Caco-2 (cell line): Measurements from ENCODE around the gene C3orf70. TPM values are rescaled to one million over a fixed set of nuclear protein-coding genes. Genes with fewer than 3 reads are reported as not detected.

Experiments
- BruUV-seq: library from RNA; stranded (reverse); fragments of 400-500 nt; replicated peaks from 2 replicates; lab custom pipeline; 2021; lab: Mats Ljungman, UMichigan
- CTCF ChIA-PET: fragments of 300-600 bp; sonication (Branson Sonifier 250); formaldehyde crosslinking; loops from one replicate; lab custom pipeline; 2022; ENCODE audit warnings: antibody characterized with exemption; lab: Charles Lee
- POLR2A ChIA-PET: fragments of 300-600 bp; sonication (Branson Sonifier 250); formaldehyde crosslinking; loops from one replicate; lab custom pipeline; 2022; ENCODE audit warnings: antibody characterized with exemption; lab: Charles Lee
- DNase-seq, 2 experiments: peaks; one replicate each; pipeline versions ENCODE4 v3.0.0 to v3.0.0-alpha.2; 2020 to 2022
- H3K27me3 ChIP-seq: replicated peaks from 2 replicates; pipeline ENCODE4 v1.6.0; 2011; ENCODE audit warnings: low read length; ENCODE audit not compliant: control insufficient read depth, insufficient read depth
- H3K36me3 ChIP-seq: 2 replicates; pipeline ENCODE4 v1.5.1; 2011; ENCODE audit warnings: low read length; ENCODE audit not compliant: control insufficient read depth, insufficient read depth
- H3K4me1 ChIP-seq: fragments of 250-450 bp; sonication (Bioruptor Pico); 2 replicates; pipeline ENCODE4 v1.5.1; 2020; ENCODE audit warnings: mild to moderate bottlenecking
- H3K4me3 ChIP-seq: 2 replicates; pipeline ENCODE4 v1.5.1; 2011; ENCODE audit warnings: low read depth, mild to moderate bottlenecking, control low read depth, low read length
- H3K9me3 ChIP-seq: fragments of 250-450 bp; sonication (Bioruptor Pico); 2 replicates; pipeline ENCODE4 v1.5.1; 2020; ENCODE audit warnings: mild to moderate bottlenecking, moderate library complexity
- H3K27ac Mint-ChIP-seq: one replicate; pipeline ENCODE4 v1.8.0; 2022; ENCODE audit warnings: mixed read lengths; ENCODE audit not compliant: unreplicated experiment
- H3K27me3 Mint-ChIP-seq: one replicate; pipeline ENCODE4 v1.8.0; 2022; ENCODE audit warnings: mixed read lengths; ENCODE audit not compliant: insufficient read depth, unreplicated experiment
- H3K36me3 Mint-ChIP-seq: one replicate; pipeline ENCODE4 v1.8.0; 2022; ENCODE audit warnings: mild to moderate bottlenecking, mixed read lengths; ENCODE audit not compliant: insufficient read depth, unreplicated experiment
- H3K4me1 Mint-ChIP-seq: one replicate; pipeline ENCODE4 v1.8.0; 2022; ENCODE audit warnings: low read depth, mixed read lengths; ENCODE audit not compliant: unreplicated experiment
- H3K4me3 Mint-ChIP-seq: one replicate; pipeline ENCODE4 v1.8.0; 2022; ENCODE audit warnings: mild to moderate bottlenecking, moderate library complexity, mixed read lengths; ENCODE audit not compliant: unreplicated experiment
- H3K9me3 Mint-ChIP-seq: one replicate; pipeline ENCODE4 v1.8.0; 2022; ENCODE audit warnings: mixed read lengths; ENCODE audit not compliant: unreplicated experiment
- intact Hi-C: fragments of 100-400 bp; cut with micrococcal nuclease; formaldehyde crosslinking; loops from one replicate; pipeline ENCODE4 v1.10.0; 2022; ENCODE audit not compliant: unreplicated experiment
- total RNA-seq: library from RNA; stranded (reverse); gene quantifications from 2 replicates; pipeline ENCODE4 v1.2.3, GENCODE V29; 2022
- TF ChIP-seq, protein P1 (sequence below), 2 experiments: fragments of 200-600 bp in 1 of 2; IDR thresholded peaks; 1 replicate in 1 of 2; 2 replicates in 1 of 2; pipeline versions ENCODE4 v1.5.1 to v1.8.0; 2011 to 2022; ENCODE audit warnings: antibody characterized with exemption in 1 of 2, control low read depth in 1 of 2, inconsistent platforms in 1 of 2, low read depth in 1 of 2, low read length in 1 of 2, mild to moderate bottlenecking in 1 of 2, moderate library complexity in 1 of 2; ENCODE audit not compliant: insufficient read depth in 1 of 2, severe bottlenecking in 1 of 2, unreplicated experiment in 1 of 2

The C3orf70 gene
- total RNA-seq, 1 experiment from 2014 or later: 11.2 TPM

DNA sequence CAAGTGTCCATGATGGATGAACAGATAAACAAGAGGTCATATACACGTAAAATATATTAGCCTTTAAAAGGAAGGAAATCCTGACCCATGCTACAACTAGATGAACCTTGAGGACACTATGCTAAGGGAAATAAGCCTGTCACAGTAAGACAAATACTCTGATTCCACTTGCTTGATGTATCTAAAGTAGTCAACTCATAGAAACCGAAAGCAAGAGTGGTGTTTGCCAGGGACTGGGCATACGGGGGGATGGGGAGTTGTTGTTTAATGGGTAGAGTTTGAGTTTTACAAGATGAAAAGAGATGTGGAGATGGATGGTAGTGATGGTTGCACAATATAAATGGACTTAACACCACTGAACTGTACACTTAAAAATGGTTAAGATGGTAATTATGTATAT is 65.4 kb downstream of the C3orf70 start:
- no peak for DNase-seq
- TF ChIP-seq, protein P1, sequence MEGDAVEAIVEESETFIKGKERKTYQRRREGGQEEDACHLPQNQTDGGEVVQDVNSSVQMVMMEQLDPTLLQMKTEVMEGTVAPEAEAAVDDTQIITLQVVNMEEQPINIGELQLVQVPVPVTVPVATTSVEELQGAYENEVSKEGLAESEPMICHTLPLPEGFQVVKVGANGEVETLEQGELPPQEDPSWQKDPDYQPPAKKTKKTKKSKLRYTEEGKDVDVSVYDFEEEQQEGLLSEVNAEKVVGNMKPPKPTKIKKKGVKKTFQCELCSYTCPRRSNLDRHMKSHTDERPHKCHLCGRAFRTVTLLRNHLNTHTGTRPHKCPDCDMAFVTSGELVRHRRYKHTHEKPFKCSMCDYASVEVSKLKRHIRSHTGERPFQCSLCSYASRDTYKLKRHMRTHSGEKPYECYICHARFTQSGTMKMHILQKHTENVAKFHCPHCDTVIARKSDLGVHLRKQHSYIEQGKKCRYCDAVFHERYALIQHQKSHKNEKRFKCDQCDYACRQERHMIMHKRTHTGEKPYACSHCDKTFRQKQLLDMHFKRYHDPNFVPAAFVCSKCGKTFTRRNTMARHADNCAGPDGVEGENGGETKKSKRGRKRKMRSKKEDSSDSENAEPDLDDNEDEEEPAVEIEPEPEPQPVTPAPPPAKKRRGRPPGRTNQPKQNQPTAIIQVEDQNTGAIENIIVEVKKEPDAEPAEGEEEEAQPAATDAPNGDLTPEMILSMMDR (IDR thresholded peaks at IDR 0.05; ENCODE audit: insufficient read depth in 1 of 2, low read depth in 1 of 2, low read length in 1 of 2, severe bottlenecking in 1 of 2, unreplicated experiment in 1 of 2): no peak
- BruUV-seq: no TSS peak
- Mint-ChIP-seq H3K27ac (no peak overlapping the region), H3K27me3 (no peaks in the 10 kb centered on the region), H3K36me3 (no peaks in the 10 kb centered on the region), H3K4me1 (no peaks in the 10 kb centered on the region), H3K4me3 (no peak overlapping the region), H3K9me3 (no peaks in the 10 kb centered on the region)
- H3K36me3 ChIP-seq: no peaks in the 10 kb centered on the region
- intact Hi-C loops: no loop called here
- no peaks in the 10 kb centered on the region for H3K27me3 ChIP-seq
- POLR2A ChIA-PET: no interaction called here
- H3K9me3 ChIP-seq: no peaks in the 10 kb centered on the region
- CTCF ChIA-PET: no interaction called here
- H3K4me1 ChIP-seq: peaks cover 8% of the 10 kb centered on the region; the same call in 1 of the 2 replicates
- no peak overlapping the region for H3K4me3 ChIP-seq

DNA sequence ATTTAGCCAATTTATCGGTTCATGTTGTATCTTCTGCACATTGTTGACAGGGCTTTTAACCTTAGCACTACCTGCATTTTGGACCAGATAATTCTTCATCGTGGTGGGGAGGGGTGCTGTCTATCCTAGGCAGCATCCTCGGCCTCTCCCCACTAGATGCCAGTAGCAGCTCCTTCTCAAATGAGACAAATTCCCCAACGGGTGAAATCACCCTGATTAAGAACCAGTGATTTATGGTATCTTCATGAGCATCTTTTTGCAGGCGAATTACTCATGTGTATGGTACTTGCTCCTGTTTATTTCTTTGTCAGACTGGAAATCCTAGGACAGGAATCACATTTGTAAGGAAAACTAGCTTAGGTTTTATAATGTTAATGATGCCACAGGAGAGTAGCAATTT is 68.0 kb downstream of the C3orf70 start:
- BruUV-seq: no TSS peak
- CTCF ChIA-PET: interaction anchor here (0.6 kb wide), 1 partner anchor 1511 kb away, joined by 5 read pairs; no protein-coding TSS in a partner anchor
- H3K9me3 ChIP-seq: no peaks in the 10 kb centered on the region
- no peak overlapping the region for H3K4me3 ChIP-seq
- POLR2A ChIA-PET: no interaction called here
- TF ChIP-seq, protein P1 (IDR thresholded peaks at IDR 0.05; ENCODE audit: insufficient read depth in 1 of 2, low read depth in 1 of 2, low read length in 1 of 2, severe bottlenecking in 1 of 2, unreplicated experiment in 1 of 2): no peak
- Mint-ChIP-seq H3K4me3 (no peak overlapping the region), H3K27me3 (no peaks in the 10 kb centered on the region), H3K36me3 (no peaks in the 10 kb centered on the region), H3K27ac (no peak overlapping the region), H3K4me1 (no peaks in the 10 kb centered on the region), H3K9me3 (no peaks in the 10 kb centered on the region)
- no peaks in the 10 kb centered on the region for H3K27me3 ChIP-seq
- intact Hi-C loops: no loop called here
- no peak for DNase-seq
- no peaks in the 10 kb centered on the region for H3K36me3 ChIP-seq
- peaks cover 10% of the 10 kb centered on the region for H3K4me1 ChIP-seq

DNA sequence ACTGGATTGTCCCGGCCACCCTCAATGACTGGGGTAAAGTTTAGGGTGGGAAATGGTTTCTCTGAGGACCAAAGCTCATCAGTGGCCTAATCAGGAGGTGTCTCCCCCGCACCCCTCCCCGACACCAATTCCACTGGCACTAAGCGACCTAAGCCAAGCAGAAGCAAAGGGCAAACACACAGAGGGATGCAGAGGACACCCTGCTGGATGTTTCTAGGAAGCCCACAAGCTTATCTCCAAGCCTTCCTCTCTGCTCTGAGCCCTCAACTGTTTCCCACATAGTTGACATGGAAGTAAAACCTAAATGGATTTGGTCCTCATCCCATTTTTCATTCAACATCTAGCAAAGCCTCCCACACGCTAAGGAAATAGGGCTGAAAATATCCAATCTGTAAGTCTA is 68.5 kb downstream of the C3orf70 start:
- Mint-ChIP-seq H3K9me3 (no peaks in the 10 kb centered on the region), H3K27me3 (no peaks in the 10 kb centered on the region), H3K36me3 (no peaks in the 10 kb centered on the region), H3K4me1 (no peaks in the 10 kb centered on the region), H3K27ac (no peak overlapping the region), H3K4me3 (no peak overlapping the region)
- Histone ChIP-seq H3K4me1 (peaks cover 10% of the 10 kb centered on the region), H3K27me3 (no peaks in the 10 kb centered on the region), H3K36me3 (no peaks in the 10 kb centered on the region), H3K9me3 (no peaks in the 10 kb centered on the region), H3K4me3 (no peak overlapping the region)
- no peak for DNase-seq
- intact Hi-C loops: no loop called here
- ChIA-PET CTCF (no interaction called here), POLR2A (no interaction called here)
- no TSS peak for BruUV-seq
- TF ChIP-seq, protein P1 (IDR thresholded peaks at IDR 0.05; ENCODE audit: insufficient read depth in 1 of 2, low read depth in 1 of 2, low read length in 1 of 2, severe bottlenecking in 1 of 2, unreplicated experiment in 1 of 2): no peak
